ENCODE results near the gene IGF2BP1. TPM values are rescaled to one million over a fixed set of nuclear protein-coding genes. Genes with fewer than 3 reads are reported as not detected.
"Not testable (repeated sequence)": the region's sequence is repeated elsewhere in the genome, so short reads cannot be mapped to it uniquely, and the experiment has no call there.

IGF2BP1 gene
- total RNA-seq, 1 experiment from 2014 or later = 1.2 TPM

GRCh38 chr17:49015179-49015923, 18.2 kb downstream of the IGF2BP1 start:
- no peak for DNase-seq (ENCODE audit: low read depth)
- in situ Hi-C loops (cut with HindIII; ENCODE audit: low pct_unique_long_range_greater_than_20kb, low sequenced_read_pairs) = no loop called here

- DNase-seq (ENCODE audit: low read depth) = peak; percentile 39
- in situ Hi-C loops (cut with HindIII; ENCODE audit: low pct_unique_long_range_greater_than_20kb, low sequenced_read_pairs) = no loop called here
Measured at GRCh38 chr17:49015924-49016774, 19.0 kb downstream of the IGF2BP1 start.

GRCh38 chr17:49016775-49017463, 19.7 kb downstream of the IGF2BP1 start:
- in situ Hi-C loops (cut with HindIII; ENCODE audit: low pct_unique_long_range_greater_than_20kb, low sequenced_read_pairs) = no loop called here

GRCh38 chr17:49018116-49018612, 21.0 kb downstream of the IGF2BP1 start:
- no peak for DNase-seq (ENCODE audit: low read depth)
- in situ Hi-C loops (cut with HindIII; ENCODE audit: low pct_unique_long_range_greater_than_20kb, low sequenced_read_pairs) = no loop called here

More at GRCh38 chr17:49016775-49017463, 19.7 kb downstream of the IGF2BP1 start:
- peak; percentile 96 for DNase-seq (ENCODE audit: low read depth)

- DNase-seq (ENCODE audit: low read depth) = no peak
- in situ Hi-C loops (cut with HindIII; ENCODE audit: low pct_unique_long_range_greater_than_20kb, low sequenced_read_pairs) = no loop called here
Measured at GRCh38 chr17:49018748-49019147, 21.6 kb downstream of the IGF2BP1 start.

GRCh38 chr17:49020609-49021008, 23.4 kb downstream of the IGF2BP1 start:
- DNase-seq (ENCODE audit: low read depth) = no peak
- in situ Hi-C loops (cut with HindIII; ENCODE audit: low pct_unique_long_range_greater_than_20kb, low sequenced_read_pairs) = no loop called here

- in situ Hi-C loops (cut with HindIII; ENCODE audit: low pct_unique_long_range_greater_than_20kb, low sequenced_read_pairs) = no loop called here
- DNase-seq (ENCODE audit: low read depth) = peak; percentile 16
Measured at GRCh38 chr17:49021095-49021767, 24.0 kb downstream of the IGF2BP1 start.

- no peak for DNase-seq (ENCODE audit: low read depth)
- in situ Hi-C loops (cut with HindIII; ENCODE audit: low pct_unique_long_range_greater_than_20kb, low sequenced_read_pairs) = no loop called here
Measured at GRCh38 chr17:49021768-49022103, 24.6 kb downstream of the IGF2BP1 start.

- in situ Hi-C loops (cut with HindIII; ENCODE audit: low pct_unique_long_range_greater_than_20kb, low sequenced_read_pairs) = no loop called here
- DNase-seq (ENCODE audit: low read depth) = peak; percentile 54
Measured at GRCh38 chr17:49022391-49022941, 25.3 kb downstream of the IGF2BP1 start.

GRCh38 chr17:49024523-49024922, 27.3 kb downstream of the IGF2BP1 start:
- no peak for DNase-seq (ENCODE audit: low read depth)
- in situ Hi-C loops (cut with HindIII; ENCODE audit: low pct_unique_long_range_greater_than_20kb, low sequenced_read_pairs) = no loop called here

GRCh38 chr17:49026447-49026846, 29.3 kb downstream of the IGF2BP1 start:
- in situ Hi-C loops (cut with HindIII; ENCODE audit: low pct_unique_long_range_greater_than_20kb, low sequenced_read_pairs) = not testable (repeated sequence)

GRCh38 chr17:49028271-49028670, 31.1 kb downstream of the IGF2BP1 start:
- DNase-seq (ENCODE audit: low read depth) = no peak
- in situ Hi-C loops (cut with HindIII; ENCODE audit: low pct_unique_long_range_greater_than_20kb, low sequenced_read_pairs) = no loop called here

More at GRCh38 chr17:49026447-49026846, 29.3 kb downstream of the IGF2BP1 start:
- not testable (repeated sequence) for DNase-seq (ENCODE audit: low read depth)

GRCh38 chr17:49029801-49030200, 32.6 kb downstream of the IGF2BP1 start:
- in situ Hi-C loops (cut with HindIII; ENCODE audit: low pct_unique_long_range_greater_than_20kb, low sequenced_read_pairs) = no loop called here
- no peak for DNase-seq (ENCODE audit: low read depth)

- in situ Hi-C loops (cut with HindIII; ENCODE audit: low pct_unique_long_range_greater_than_20kb, low sequenced_read_pairs) = no loop called here
- peak; percentile 67 for DNase-seq (ENCODE audit: low read depth)
Measured at GRCh38 chr17:49031965-49032928, 35.1 kb downstream of the IGF2BP1 start.

- DNase-seq (ENCODE audit: low read depth) = peak; percentile 86
- in situ Hi-C loops (cut with HindIII; ENCODE audit: low pct_unique_long_range_greater_than_20kb, low sequenced_read_pairs) = no loop called here
Measured at GRCh38 chr17:49035470-49036269, 38.5 kb downstream of the IGF2BP1 start.

GRCh38 chr17:49036270-49036626, 39.1 kb downstream of the IGF2BP1 start:
- DNase-seq (ENCODE audit: low read depth) = no peak
- in situ Hi-C loops (cut with HindIII; ENCODE audit: low pct_unique_long_range_greater_than_20kb, low sequenced_read_pairs) = no loop called here

Data from Caki2 (cell line).